H9 (cell line): Measurements from ENCODE around the gene TMEM163. TPM values are rescaled to one million over a fixed set of nuclear protein-coding genes. Genes with fewer than 3 reads are reported as not detected.

Experiments used
- DNase-seq: peaks from one replicate; pipeline ENCODE4 v3.0.0-alpha.2; 2017
- H2AFZ ChIP-seq: one replicate; pipeline ENCODE4 v1.6.1; 2013; ENCODE audit warnings: mild to moderate bottlenecking, low read length, control low read depth, moderate library complexity
- H2AK5ac ChIP-seq: 2 replicates; pipeline ENCODE4 v1.6.1; 2013; ENCODE audit warnings: low read length, control low read depth, mixed read lengths; ENCODE audit not compliant: insufficient read length
- H2BK120ac ChIP-seq: one replicate; pipeline ENCODE4 v1.6.1; 2013; ENCODE audit warnings: low read depth, mild to moderate bottlenecking, low read length, control low read depth, inconsistent platforms; ENCODE audit not compliant: poor library complexity, severe bottlenecking
- H2BK12ac ChIP-seq: 2 replicates; pipeline ENCODE4 v1.6.1; 2013; ENCODE audit warnings: low read length, control low read depth, mixed read lengths, low read depth; ENCODE audit not compliant: insufficient read length
- H2BK15ac ChIP-seq: 2 replicates; pipeline ENCODE4 v1.6.1; 2013; ENCODE audit warnings: low read depth, low read length, control low read depth
- H2BK20ac ChIP-seq: one replicate; pipeline ENCODE4 v1.6.1; 2013; ENCODE audit warnings: low read depth, mild to moderate bottlenecking, low read length, control low read depth, inconsistent platforms; ENCODE audit not compliant: poor library complexity, severe bottlenecking
- H2BK5ac ChIP-seq: 2 replicates; pipeline ENCODE4 v1.6.1; 2013; ENCODE audit warnings: low read length, control low read depth, mixed read lengths; ENCODE audit not compliant: insufficient read length
- H3K14ac ChIP-seq: 2 replicates; pipeline ENCODE4 v1.6.1; 2013; ENCODE audit warnings: low read length, control low read depth; ENCODE audit not compliant: insufficient read depth
- H3K18ac ChIP-seq: 2 replicates; pipeline ENCODE4 v1.6.1; 2013; ENCODE audit warnings: low read depth, mild to moderate bottlenecking, mixed read lengths, low read length, control low read depth; ENCODE audit not compliant: insufficient read length
- H3K23ac ChIP-seq: 2 replicates; pipeline ENCODE4 v1.6.1; 2013; ENCODE audit warnings: low read length, control low read depth, mixed read lengths, low read depth; ENCODE audit not compliant: insufficient read length
- H3K23me2 ChIP-seq: 2 replicates; pipeline ENCODE4 v1.6.1; 2013; ENCODE audit warnings: low read depth, mild to moderate bottlenecking, mixed read lengths, low read length, control low read depth; ENCODE audit not compliant: insufficient read length, poor library complexity, severe bottlenecking
- H3K27ac ChIP-seq: 2 replicates; pipeline ENCODE4 v1.5.1; 2013; ENCODE audit warnings: low read length, control low read depth, mixed read lengths, low read depth; ENCODE audit not compliant: insufficient read length
- H3K27me3 ChIP-seq: 2 replicates; pipeline ENCODE4 v1.6.1; 2013; ENCODE audit warnings: low read length, control low read depth, inconsistent platforms; ENCODE audit not compliant: insufficient read depth
- H3K4ac ChIP-seq: 2 replicates; pipeline ENCODE4 v1.6.1; 2013; ENCODE audit warnings: low read depth, mild to moderate bottlenecking, control low read depth, inconsistent platforms, low read length, moderate library complexity
- H3K4me1 ChIP-seq: 2 replicates; pipeline ENCODE4 v1.6.1; 2013; ENCODE audit warnings: low read length, control low read depth, inconsistent platforms; ENCODE audit not compliant: insufficient read depth
- H3K4me2 ChIP-seq: 2 replicates; pipeline ENCODE4 v1.6.1; 2013; ENCODE audit warnings: low read length, control low read depth, mixed read lengths; ENCODE audit not compliant: insufficient read length, insufficient read depth
- H3K56ac ChIP-seq: 2 replicates; pipeline ENCODE4 v1.6.1; 2013; ENCODE audit warnings: low read depth, mild to moderate bottlenecking, mixed read lengths, low read length, control low read depth; ENCODE audit not compliant: insufficient read length
- H3K79me1 ChIP-seq: 2 replicates; pipeline ENCODE4 v1.6.1; 2013; ENCODE audit warnings: low read depth, mild to moderate bottlenecking, moderate library complexity, low read length, control low read depth, inconsistent platforms; ENCODE audit not compliant: insufficient read depth, poor library complexity, severe bottlenecking
- H3K79me2 ChIP-seq: 2 replicates; pipeline ENCODE4 v1.6.1; 2013; ENCODE audit warnings: low read length, control low read depth, inconsistent platforms; ENCODE audit not compliant: insufficient read depth
- H3K9ac ChIP-seq: 2 replicates; pipeline ENCODE4 v1.6.1; 2013; ENCODE audit warnings: low read length, control low read depth, mixed read lengths; ENCODE audit not compliant: insufficient read length; ENCODE audit errors: extremely low read depth
- H3K9me3 ChIP-seq: one replicate; pipeline ENCODE4 v1.6.1; 2013; ENCODE audit warnings: low read depth, low read length, inconsistent platforms; ENCODE audit not compliant: control insufficient read depth
- H3T11ph ChIP-seq: one replicate; pipeline ENCODE4 v1.6.1; 2013; ENCODE audit warnings: mild to moderate bottlenecking, low read length, control low read depth, inconsistent platforms
- H4K20me1 ChIP-seq: one replicate; pipeline ENCODE4 v1.6.1; 2013; ENCODE audit not compliant: control insufficient read depth, insufficient read length, insufficient read depth
- H4K5ac ChIP-seq: 2 replicates; pipeline ENCODE4 v1.6.1; 2013; ENCODE audit warnings: low read depth, mild to moderate bottlenecking, mixed read lengths, low read length, control low read depth; ENCODE audit not compliant: insufficient read length
- H4K8ac ChIP-seq: replicated peaks from 2 replicates; pipeline ENCODE4 v1.6.1; 2013; ENCODE audit warnings: low read length, control low read depth, mixed read lengths, low read depth; ENCODE audit not compliant: insufficient read length
- H4K91ac ChIP-seq: 2 replicates; pipeline ENCODE4 v1.6.1; 2013; ENCODE audit warnings: low read depth, mild to moderate bottlenecking, moderate library complexity, mixed read lengths, low read length, control low read depth; ENCODE audit not compliant: insufficient read length
- H3K27ac Mint-ChIP-seq, 3 experiments: 2 replicates in 2 of 3; 3 replicates in 1 of 3; pipeline ENCODE4 v1.8.0; 2020 to 2021; ENCODE audit warnings: mixed read lengths in 3 of 3, mild to moderate bottlenecking in 1 of 3, moderate library complexity in 1 of 3
- H3K27me3 Mint-ChIP-seq: 2 replicates; pipeline ENCODE4 v1.8.0; 2021; ENCODE audit warnings: low read depth, mild to moderate bottlenecking, moderate library complexity, mixed read lengths
- H3K36me3 Mint-ChIP-seq, 3 experiments: 2 replicates in 2 of 3; 3 replicates in 1 of 3; pipeline ENCODE4 v1.8.0; 2020 to 2021; ENCODE audit warnings: low read depth in 3 of 3, mixed read lengths in 3 of 3; ENCODE audit not compliant: insufficient read depth in 1 of 3
- H3K4me1 Mint-ChIP-seq, 2 experiments: 2 replicates each; pipeline ENCODE4 v1.8.0; 2020; ENCODE audit warnings: mixed read lengths in 2 of 2
- H3K4me3 Mint-ChIP-seq, 2 experiments: 2 replicates in 1 of 2; 3 replicates in 1 of 2; pipeline ENCODE4 v1.8.0; 2020 to 2021; ENCODE audit warnings: mild to moderate bottlenecking in 2 of 2, mixed read lengths in 2 of 2, moderate library complexity in 1 of 2
- H3K9me3 Mint-ChIP-seq, 2 experiments: 2 replicates in 1 of 2; 3 replicates in 1 of 2; pipeline ENCODE4 v1.8.0; 2020; ENCODE audit warnings: mild to moderate bottlenecking in 2 of 2, mixed read lengths in 2 of 2, moderate library complexity in 1 of 2
- CTCF ChIP-seq: fragments of 200-600 bp; sonication (generic); conservative IDR thresholded peaks from 3 replicates; pipeline ENCODE4 v1.8.0; 2021; ENCODE audit warnings: antibody characterized with exemption, mild to moderate bottlenecking
- WGBS: extraction: QIAGEN DNeasy Blood & Tissue Kit; methylation state at CpG from one replicate; pipeline ENCODE4 v1.1.7; 2013; ENCODE audit warnings: missing lambda C conversion rate, low lambda C conversion rate, mixed read lengths; ENCODE audit not compliant: insufficient read length; ENCODE audit errors: extremely low coverage; 5-methylcytosine and 5-hydroxymethylcytosine counted together
- total RNA-seq: library from RNA; stranded (reverse); gene quantifications from 2 replicates; pipeline ENCODE4 v1.2.1, GENCODE V29; 2021

The TMEM163 gene
- total RNA-seq, 1 experiment from 2014 or later, result 0.39 TPM

GRCh38 chr2:134634054-134634753 lies 84.6 kb downstream of the TMEM163 start:
- Mint-ChIP-seq H3K27ac (no peak overlapping the region), H3K36me3 (no peaks in the 10 kb centered on the region), H3K4me1 (no peaks in the 10 kb centered on the region; a peak in 1 of 4 replicates), H3K9me3 (no peaks in the 10 kb centered on the region), H3K27me3 (no peaks in the 10 kb centered on the region), H3K4me3 (no peak overlapping the region)
- H3K27ac ChIP-seq, result no peak overlapping the region
- H3K79me2 ChIP-seq, result no peaks in the 10 kb centered on the region
- H3K4me1 ChIP-seq, result no peaks in the 10 kb centered on the region
- H4K8ac ChIP-seq, result no peak overlapping the region
- no peak overlapping the region for H3K14ac ChIP-seq
- no peak overlapping the region for H2BK20ac ChIP-seq
- H3K56ac ChIP-seq, result no peak overlapping the region
- H3K4ac ChIP-seq, result no peak overlapping the region
- H2AFZ ChIP-seq, result no peak overlapping the region
- no peaks in the 10 kb centered on the region for H4K20me1 ChIP-seq
- no peaks in the 10 kb centered on the region for H3K27me3 ChIP-seq
- no peaks in the 10 kb centered on the region for H3K23me2 ChIP-seq
- no peak overlapping the region for H3K18ac ChIP-seq
- no peak overlapping the region for H2BK5ac ChIP-seq
- H3K79me1 ChIP-seq, result no peaks in the 10 kb centered on the region
- H2BK15ac ChIP-seq, result no peak overlapping the region
- no peak overlapping the region for H3T11ph ChIP-seq
- H3K9ac ChIP-seq, result no peak overlapping the region
- no peak for TF ChIP-seq CTCF
- DNase-seq, result no peak
- H4K91ac ChIP-seq, result no peak overlapping the region
- H2BK12ac ChIP-seq, result no peak overlapping the region
- H2BK120ac ChIP-seq, result no peak overlapping the region
- WGBS, result no CpG with 5 or more reads among the region's 2 CpGs
- H3K9me3 ChIP-seq, result no peaks in the 10 kb centered on the region
- no peak overlapping the region for H4K5ac ChIP-seq
- H2AK5ac ChIP-seq, result no peak overlapping the region
- no peak overlapping the region for H3K23ac ChIP-seq
- no peak overlapping the region for H3K4me2 ChIP-seq
